Natural killer cell treated with Interleukin-12 subunit alpha and Interleukin-12 subunit beta and Interleukin-15 and Interleukin-18, amount 100 ng/mL, for 72 hours (primary cell): ENCODE data around the gene SPDYA. TPM values are rescaled to one million over a fixed set of nuclear protein-coding genes. Genes with fewer than 3 reads are reported as not detected.

Experiments
- ATAC-seq, 2 donors: fragments of 150-1000 bp; cut with Tn5 transposase in 1 of 2; sonication (Bioruptor Pico), chemical (Tn5 transposase) in 1 of 2; 2 replicates each; pipeline ENCODE4 v1.10.0; 2021
- DNase-seq: peaks from one replicate; pipeline ENCODE4 v3.0.0; 2022; ENCODE audit warnings: low spot score
- H3K27ac Mint-ChIP-seq, 2 donors: 1 replicate in 1 of 2; 2 replicates in 1 of 2; pipeline ENCODE4 v1.8.0; 2022; ENCODE audit warnings: mixed read lengths in 2 of 2, mild to moderate bottlenecking in 1 of 2, moderate library complexity in 1 of 2
- H3K27me3 Mint-ChIP-seq, 2 donors: 1 replicate in 1 of 2; 2 replicates in 1 of 2; pipeline ENCODE4 v1.8.0; 2022; ENCODE audit warnings: mixed read lengths in 2 of 2
- H3K36me3 Mint-ChIP-seq: one replicate; pipeline ENCODE4 v1.8.0; 2022; ENCODE audit warnings: mixed read lengths
- H3K4me1 Mint-ChIP-seq, 2 donors: 1 replicate in 1 of 2; 2 replicates in 1 of 2; pipeline ENCODE4 v1.8.0; 2022; ENCODE audit warnings: low read depth in 2 of 2, mixed read lengths in 2 of 2, mild to moderate bottlenecking in 1 of 2
- H3K4me3 Mint-ChIP-seq: one replicate; pipeline ENCODE4 v1.8.0; 2022; ENCODE audit warnings: mixed read lengths
- H3K9me3 Mint-ChIP-seq: 2 replicates; pipeline ENCODE4 v1.8.0; 2022; ENCODE audit warnings: mixed read lengths
- total RNA-seq, 2 donors: library from RNA; stranded (reverse); gene quantifications; one replicate each; pipeline ENCODE4 v1.2.3, GENCODE V29; 2022

SPDYA gene
- total RNA-seq, 2 donors from 2014 or later, result 2.6 to 4.5 TPM

- peak overlapping the region; percentile 8 to 52 for H3K27ac Mint-ChIP-seq
- no peak overlapping the region for H3K4me3 Mint-ChIP-seq
- DNase-seq (no peak), ATAC-seq (no peak)
- H3K4me1 Mint-ChIP-seq, result peaks cover 29 to 30% of the 10 kb centered on the region in 2 donors
- H3K36me3 Mint-ChIP-seq, result peaks cover 40% of the 10 kb centered on the region
- H3K27me3 Mint-ChIP-seq, result no peaks in the 10 kb centered on the region
- H3K9me3 Mint-ChIP-seq, result no peaks in the 10 kb centered on the region
These were observed 14.0 kb upstream of the SPDYA start for GRCh38 chr2:28796620-28797019.

- H3K9me3 Mint-ChIP-seq, result no peaks in the 10 kb centered on the region
- no peaks in the 10 kb centered on the region for H3K27me3 Mint-ChIP-seq
- H3K4me1 Mint-ChIP-seq, result peaks cover 15 to 16% of the 10 kb centered on the region in 2 donors
- H3K36me3 Mint-ChIP-seq, result peaks cover 25% of the 10 kb centered on the region
- no peak overlapping the region for H3K27ac Mint-ChIP-seq
- ATAC-seq (no peak), DNase-seq (no peak)
- no peak overlapping the region for H3K4me3 Mint-ChIP-seq
These were observed 8.9 kb upstream of the SPDYA start for GRCh38 chr2:28801726-28802125.

- H3K4me1 Mint-ChIP-seq, result peaks cover 4 to 5% of the 10 kb centered on the region in 2 donors
- H3K4me3 Mint-ChIP-seq, result no peak overlapping the region
- ATAC-seq, result no peak
- H3K27me3 Mint-ChIP-seq, result no peaks in the 10 kb centered on the region
- peak overlapping the region in 1 of 2 donors; percentile 9 for H3K27ac Mint-ChIP-seq
- H3K36me3 Mint-ChIP-seq, result peaks cover 15% of the 10 kb centered on the region
- DNase-seq, result no peak
- no peaks in the 10 kb centered on the region for H3K9me3 Mint-ChIP-seq
These were observed 7.6 kb upstream of the SPDYA start for GRCh38 chr2:28802975-28803429.

- H3K27me3 Mint-ChIP-seq, result no peaks in the 10 kb centered on the region
- ATAC-seq (peak; percentile 0 to 2), DNase-seq (no peak)
- H3K9me3 Mint-ChIP-seq, result no peaks in the 10 kb centered on the region
- peak overlapping the region; percentile 53 to 78 for H3K27ac Mint-ChIP-seq
- peaks cover 19% of the 10 kb centered on the region in 2 donors for H3K4me1 Mint-ChIP-seq
- peak overlapping the region; percentile 76 for H3K4me3 Mint-ChIP-seq
- H3K36me3 Mint-ChIP-seq, result peaks cover 5% of the 10 kb centered on the region
These were observed 707 bp upstream of the SPDYA start for GRCh38 chr2:28809927-28810326.

GRCh38 chr2:28818053-28818452, 7.4 kb downstream of the SPDYA start:
- Mint-ChIP-seq H3K4me1 (no peaks in the 10 kb centered on the region), H3K9me3 (no peaks in the 10 kb centered on the region), H3K4me3 (no peak overlapping the region), H3K27ac (no peak overlapping the region), H3K36me3 (no peaks in the 10 kb centered on the region), H3K27me3 (no peaks in the 10 kb centered on the region)
- ATAC-seq (peak; percentile 24 to 27), DNase-seq (no peak)

- H3K27me3 Mint-ChIP-seq, result no peaks in the 10 kb centered on the region
- no peaks in the 10 kb centered on the region for H3K4me1 Mint-ChIP-seq
- H3K36me3 Mint-ChIP-seq, result no peaks in the 10 kb centered on the region
- no peak overlapping the region for H3K27ac Mint-ChIP-seq
- ATAC-seq, result peak; percentile 70 to 71
- peak; percentile 73 for DNase-seq
- no peaks in the 10 kb centered on the region for H3K9me3 Mint-ChIP-seq
- H3K4me3 Mint-ChIP-seq, result no peak overlapping the region
These were observed 10.8 kb downstream of the SPDYA start for GRCh38 chr2:28821295-28821958.

GRCh38 chr2:28822036-28822435, 11.4 kb downstream of the SPDYA start:
- H3K27ac Mint-ChIP-seq, result no peak overlapping the region
- H3K4me3 Mint-ChIP-seq, result no peak overlapping the region
- H3K36me3 Mint-ChIP-seq, result no peaks in the 10 kb centered on the region
- DNase-seq (no peak), ATAC-seq (no peak)
- H3K4me1 Mint-ChIP-seq, result no peaks in the 10 kb centered on the region
- no peaks in the 10 kb centered on the region for H3K27me3 Mint-ChIP-seq
- no peaks in the 10 kb centered on the region for H3K9me3 Mint-ChIP-seq

- Mint-ChIP-seq H3K4me1 (no peaks in the 10 kb centered on the region), H3K27me3 (no peaks in the 10 kb centered on the region), H3K27ac (no peak overlapping the region), H3K9me3 (no peaks in the 10 kb centered on the region), H3K36me3 (no peaks in the 10 kb centered on the region), H3K4me3 (no peak overlapping the region)
- no peak for ATAC-seq
- no peak for DNase-seq
These were observed 13.6 kb downstream of the SPDYA start for GRCh38 chr2:28824207-28824606.

- Mint-ChIP-seq H3K27ac (no peak overlapping the region), H3K4me1 (no peaks in the 10 kb centered on the region), H3K4me3 (no peak overlapping the region), H3K27me3 (no peaks in the 10 kb centered on the region), H3K36me3 (no peaks in the 10 kb centered on the region), H3K9me3 (no peaks in the 10 kb centered on the region)
- ATAC-seq (no peak), DNase-seq (no peak)
These were observed 14.2 kb downstream of the SPDYA start for GRCh38 chr2:28824870-28825269.

- no peaks in the 10 kb centered on the region for H3K4me1 Mint-ChIP-seq
- no peak overlapping the region for H3K27ac Mint-ChIP-seq
- DNase-seq (no peak), ATAC-seq (no peak)
- H3K36me3 Mint-ChIP-seq, result no peaks in the 10 kb centered on the region
- no peaks in the 10 kb centered on the region for H3K9me3 Mint-ChIP-seq
- no peak overlapping the region for H3K4me3 Mint-ChIP-seq
- no peaks in the 10 kb centered on the region for H3K27me3 Mint-ChIP-seq
These were observed 17.7 kb downstream of the SPDYA start for GRCh38 chr2:28828382-28828781.

GRCh38 chr2:28833740-28834470, 23.3 kb downstream of the SPDYA start:
- Mint-ChIP-seq H3K27me3 (no peaks in the 10 kb centered on the region), H3K27ac (no peak overlapping the region), H3K4me1 (no peaks in the 10 kb centered on the region), H3K9me3 (no peaks in the 10 kb centered on the region), H3K4me3 (no peak overlapping the region), H3K36me3 (no peaks in the 10 kb centered on the region)
- no peak for ATAC-seq
- no peak for DNase-seq

- Mint-ChIP-seq H3K27me3 (no peaks in the 10 kb centered on the region), H3K4me3 (no peak overlapping the region), H3K4me1 (no peaks in the 10 kb centered on the region), H3K36me3 (no peaks in the 10 kb centered on the region), H3K9me3 (no peaks in the 10 kb centered on the region), H3K27ac (no peak overlapping the region)
- no peak for ATAC-seq
- DNase-seq, result no peak
These were observed 25.1 kb downstream of the SPDYA start for GRCh38 chr2:28835781-28836180.

- DNase-seq, result no peak
- Mint-ChIP-seq H3K4me1 (no peaks in the 10 kb centered on the region), H3K9me3 (no peaks in the 10 kb centered on the region), H3K27ac (no peak overlapping the region), H3K27me3 (no peaks in the 10 kb centered on the region), H3K4me3 (no peak overlapping the region), H3K36me3 (no peaks in the 10 kb centered on the region)
- no peak for ATAC-seq
These were observed 28.3 kb downstream of the SPDYA start for GRCh38 chr2:28838971-28839370.

GRCh38 chr2:28842042-28842441, 31.4 kb downstream of the SPDYA start:
- Mint-ChIP-seq H3K4me3 (no peak overlapping the region), H3K9me3 (no peaks in the 10 kb centered on the region)

More at GRCh38 chr2:28842042-28842441, 31.4 kb downstream of the SPDYA start:
- no peak for DNase-seq
- no peak overlapping the region for H3K27ac Mint-ChIP-seq
- H3K27me3 Mint-ChIP-seq, result no peaks in the 10 kb centered on the region
- H3K36me3 Mint-ChIP-seq, result no peaks in the 10 kb centered on the region
- H3K4me1 Mint-ChIP-seq, result no peaks in the 10 kb centered on the region
- no peak for ATAC-seq
